GM12891 (cell line): ENCODE results near the gene RAD17.

Source experiments
- POLR2A ChIP-seq: IDR thresholded peaks from 2 replicates; pipeline ENCODE4 v1.6.1; 2011; ENCODE audit warnings: low read depth, low read length, control low read depth
- POLR2AphosphoS5 ChIP-seq: IDR thresholded peaks from 2 replicates; pipeline ENCODE4 v1.6.1; 2011; ENCODE audit warnings: low read depth, low read length, control low read depth
- POU2F2 ChIP-seq: IDR thresholded peaks from 2 replicates; pipeline ENCODE4 v1.6.1; 2011; ENCODE audit warnings: low read depth, mild to moderate bottlenecking, control low read depth, low read length, moderate library complexity

- TF ChIP-seq POLR2AphosphoS5 (no peak), POLR2A (no peak), POU2F2 (no peak)
Measured at GRCh38 chr5:69360442-69360841, 9.2 kb upstream of the RAD17 start.
